NCI-H1092 (cell line): ENCODE measurements around the gene LRRC45.
"Not testable (repeated sequence)": the region's sequence is repeated elsewhere in the genome, so short reads cannot be mapped to it uniquely, and the experiment has no call there.

Experiments
- DNase-seq: peaks from one replicate; lab custom pipeline; 2025; lab: John Stamatoyannopoulos, UW

LRRC45 gene

GRCh38 chr17:82034371-82035011, 11.4 kb downstream of the LRRC45 start:
- no peak for DNase-seq

GRCh38 chr17:82035488-82035887, 12.4 kb downstream of the LRRC45 start:
- no peak for DNase-seq

GRCh38 chr17:82035956-82036633, 13.0 kb downstream of the LRRC45 start:
- no peak for DNase-seq

GRCh38 chr17:82036634-82037091, 13.6 kb downstream of the LRRC45 start:
- no peak for DNase-seq

GRCh38 chr17:82037092-82037888, 14.2 kb downstream of the LRRC45 start, which contains the start of gene DCXR:
DCXR (minus strand) TSS chr17:82037697; CDS start chr17:82037682, 15 bp downstream.
- DNase-seq = peak; percentile 95

- no peak for DNase-seq
Measured at GRCh38 chr17:82037889-82038195, 14.7 kb downstream of the LRRC45 start.

- not testable (repeated sequence) for DNase-seq
Measured at GRCh38 chr17:82038796-82039409, 15.8 kb downstream of the LRRC45 start.

- no peak for DNase-seq
Measured at GRCh38 chr17:82039695-82040299, 16.7 kb downstream of the LRRC45 start.

- no peak for DNase-seq
Measured at GRCh38 chr17:82041144-82041814, 18.2 kb downstream of the LRRC45 start.

- DNase-seq = no peak
Measured at GRCh38 chr17:82042649-82043048, 19.5 kb downstream of the LRRC45 start.

- DNase-seq = no peak
Measured at GRCh38 chr17:82043507-82043906, 20.4 kb downstream of the LRRC45 start.

- DNase-seq = no peak
Measured at GRCh38 chr17:82045936-82046484, 22.9 kb downstream of the LRRC45 start.

- no peak for DNase-seq
Measured at GRCh38 chr17:82046903-82047302, 23.8 kb downstream of the LRRC45 start.

GRCh38 chr17:82047379-82047778, 24.3 kb downstream of the LRRC45 start:
- DNase-seq = no peak

- DNase-seq = no peak
Measured at GRCh38 chr17:82047914-82048570, 24.9 kb downstream of the LRRC45 start.

GRCh38 chr17:82048571-82048971, 25.5 kb downstream of the LRRC45 start:
- DNase-seq = no peak

GRCh38 chr17:82049106-82049505, 26.0 kb downstream of the LRRC45 start:
- no peak for DNase-seq

- DNase-seq = no peak
Measured at GRCh38 chr17:82049521-82049971, 26.4 kb downstream of the LRRC45 start.

GRCh38 chr17:82050152-82050760, 27.2 kb downstream of the LRRC45 start:
- no peak for DNase-seq
